IMR-90 (cell line): ENCODE data around the gene YLPM1. TPM values are rescaled to one million over a fixed set of nuclear protein-coding genes. Genes with fewer than 3 reads are reported as not detected.
A peak's percentile ranks its signal among the peaks of the same experiment; 100 is the strongest.

Experiments
- ATAC-seq: fragments of 200-7000 bp; cut with Tn5 transposase; 2 replicates; pipeline ENCODE4 v1.9.1; 2020; ENCODE audit warnings: low read depth, mild to moderate bottlenecking, moderate library complexity
- BruUV-seq: library from RNA; stranded (reverse); fragments of 400-500 nt; replicated peaks from 2 replicates; lab custom pipeline; 2021; lab: Mats Ljungman, UMichigan
- CTCF ChIA-PET: fragments of 300-600 bp; formaldehyde crosslinking; extraction: SDS; loops from one replicate; lab custom pipeline; 2021; ENCODE audit warnings: antibody characterized with exemption; lab: Yijun Ruan, JAX
- POLR2A ChIA-PET: fragments of 300-600 bp; sonication (Branson Sonifier 250); formaldehyde crosslinking; loops from one replicate; lab custom pipeline; 2022; ENCODE audit warnings: antibody characterized with exemption; ENCODE audit not compliant: unreplicated experiment; lab: Charles Lee
- DNase-seq: peaks from one replicate; pipeline ENCODE4 v3.0.0; 2013
- H2AFZ ChIP-seq: replicated peaks from 2 replicates; pipeline ENCODE3; 2013; ENCODE audit warnings: low read length, mild to moderate bottlenecking; ENCODE audit not compliant: poor library complexity
- H2AK5ac ChIP-seq: 2 replicates; pipeline ENCODE4 v1.6.1; 2013; ENCODE audit warnings: low read depth, low read length, inconsistent platforms
- H2AK9ac ChIP-seq: replicated peaks from 2 replicates; pipeline ENCODE3; 2013; ENCODE audit warnings: mild to moderate bottlenecking, low read depth, low read length, moderate library complexity; ENCODE audit not compliant: poor library complexity
- H2BK120ac ChIP-seq: 2 replicates; pipeline ENCODE4 v1.6.1; 2013; ENCODE audit warnings: low read depth, low read length, inconsistent platforms
- H2BK15ac ChIP-seq: 3 replicates; pipeline ENCODE4 v1.6.1; 2013; ENCODE audit warnings: low read depth, low read length, inconsistent platforms
- H2BK20ac ChIP-seq: 2 replicates; pipeline ENCODE4 v1.6.1; 2013; ENCODE audit warnings: low read depth, mild to moderate bottlenecking, inconsistent platforms, low read length, moderate library complexity
- H2BK5ac ChIP-seq: 2 replicates; pipeline ENCODE4 v1.6.1; 2013; ENCODE audit warnings: mild to moderate bottlenecking, low read depth, low read length, inconsistent platforms; ENCODE audit not compliant: poor library complexity, severe bottlenecking
- H3K14ac ChIP-seq: replicated peaks from 2 replicates; pipeline ENCODE4 v1.6.1; 2013; ENCODE audit warnings: low read depth, low read length, inconsistent platforms
- H3K18ac ChIP-seq: 2 replicates; pipeline ENCODE4 v1.6.1; 2013; ENCODE audit warnings: low read depth, low read length, control low read depth
- H3K23ac ChIP-seq: 2 replicates; pipeline ENCODE4 v1.6.1; 2013; ENCODE audit warnings: low read depth, low read length, inconsistent platforms
- H3K27ac ChIP-seq: 2 replicates; pipeline ENCODE4 v1.5.1; 2013; ENCODE audit warnings: mild to moderate bottlenecking, control low read depth, low read length; ENCODE audit not compliant: insufficient read depth
- H3K27me3 ChIP-seq: 2 replicates; pipeline ENCODE4 v1.6.1; 2013; ENCODE audit warnings: low read length; ENCODE audit not compliant: control insufficient read depth, insufficient read depth
- H3K36me3 ChIP-seq: 2 replicates; pipeline ENCODE4 v1.6.1; 2013; ENCODE audit warnings: low read length, mixed read lengths; ENCODE audit not compliant: control insufficient read depth, insufficient read depth
- H3K4ac ChIP-seq: 2 replicates; pipeline ENCODE4 v1.6.1; 2013; ENCODE audit warnings: low read depth, low read length, inconsistent platforms
- H3K4me1 ChIP-seq: 2 replicates; pipeline ENCODE4 v1.6.1; 2013; ENCODE audit warnings: low read length, mixed read lengths; ENCODE audit not compliant: control insufficient read depth, insufficient read depth
- H3K4me2 ChIP-seq: 2 replicates; pipeline ENCODE4 v1.6.1; 2013; ENCODE audit warnings: low read depth, mild to moderate bottlenecking, control low read depth, low read length, moderate library complexity
- H3K4me3 ChIP-seq: 2 replicates; pipeline ENCODE4 v1.5.1; 2013; ENCODE audit warnings: low read depth, mild to moderate bottlenecking, control low read depth, low read length, moderate library complexity; ENCODE audit not compliant: insufficient read depth
- H3K56ac ChIP-seq: 2 replicates; pipeline ENCODE4 v1.6.1; 2013; ENCODE audit warnings: low read length, inconsistent platforms; ENCODE audit not compliant: insufficient read depth; ENCODE audit errors: extremely low read depth
- H3K79me1 ChIP-seq, 2 experiments: 2 replicates each; pipeline ENCODE4 v1.6.1; 2013; ENCODE audit warnings: low read length in 2 of 2, inconsistent platforms in 1 of 2, low read depth in 1 of 2
- H3K9ac ChIP-seq: 2 replicates; pipeline ENCODE4 v1.6.1; 2013; ENCODE audit warnings: low read depth, low read length, control low read depth
- H3K9me1 ChIP-seq: 2 replicates; pipeline ENCODE4 v1.6.1; 2013; ENCODE audit warnings: low read length, inconsistent platforms; ENCODE audit not compliant: insufficient read depth
- H3K9me3 ChIP-seq: 2 replicates; pipeline ENCODE4 v1.6.1; 2013; ENCODE audit warnings: low read length; ENCODE audit not compliant: control insufficient read depth, insufficient read depth
- H4K20me1 ChIP-seq: 2 replicates; pipeline ENCODE4 v1.6.1; 2013; ENCODE audit warnings: low read length, inconsistent platforms; ENCODE audit not compliant: insufficient read depth
- H4K5ac ChIP-seq: 2 replicates; pipeline ENCODE4 v1.6.1; 2013; ENCODE audit warnings: mild to moderate bottlenecking, low read depth, low read length, control low read depth
- H4K8ac ChIP-seq, 2 experiments: 2 replicates each; pipeline ENCODE4 v1.6.1; 2013; ENCODE audit warnings: low read depth in 2 of 2, low read length in 2 of 2, control low read depth in 1 of 2, inconsistent platforms in 1 of 2
- H4K91ac ChIP-seq: 2 replicates; pipeline ENCODE4 v1.6.1; 2013; ENCODE audit warnings: low read depth, low read length, inconsistent platforms; ENCODE audit not compliant: insufficient read depth
- NFE2L2 ChIP-seq: fragments of 150-350 bp; IDR thresholded peaks from 2 replicates; pipeline ENCODE4 v1.6.1; 2016; ENCODE audit warnings: low read depth, mild to moderate bottlenecking, low read length
- SMC3 ChIP-seq: fragments of 150-350 bp; IDR thresholded peaks from 2 replicates; pipeline ENCODE4 v1.6.1; 2016; ENCODE audit warnings: low read depth, mild to moderate bottlenecking, antibody characterized with exemption, low read length, moderate library complexity
- WGBS, 2 experiments: methylation state at CpG; one replicate each; pipeline versions ENCODE4 v1.1.5 to v1.1.7; 2013; ENCODE audit warnings: missing lambda C conversion rate in 2 of 2; ENCODE audit not compliant: insufficient read length in 1 of 2; ENCODE audit errors: extremely low coverage in 2 of 2; 5-methylcytosine and 5-hydroxymethylcytosine counted together
- dilution Hi-C: fragments of 300-500 bp; cut with HindIII; formaldehyde crosslinking; loops from one replicate; pipeline ENCODE4 v1.14.3; 2018; ENCODE audit warnings: low sequenced_read_pairs; ENCODE audit not compliant: unreplicated experiment
- in situ Hi-C: fragments of 300-500 bp; cut with MboI; formaldehyde crosslinking; loops from 3 replicates; pipeline ENCODE4 v1.14.3; 2019; ENCODE audit warnings: low sequenced_read_pairs, inconsistent platforms, mixed read lengths
- intact Hi-C: fragments of 100-400 bp; cut with micrococcal nuclease; formaldehyde crosslinking; loops from 2 replicates; pipeline ENCODE4 v1.10.0; 2022
- polyA plus RNA-seq, 3 experiments: library from polyadenylated mRNA; depleted of rRNA; stranded (reverse); fragments of >200 nt; gene quantifications; 2 replicates each; pipeline ENCODE4 v1.2.3, GENCODE V29; 2012; ENCODE audit warnings: low replicate concordance in 1 of 3
- total RNA-seq: library from RNA; depleted of rRNA; stranded (reverse); fragments of >200 nt; gene quantifications from 2 replicates; pipeline ENCODE4 v1.2.3, GENCODE V29; 2012

The YLPM1 gene
- total and polyA plus RNA-seq, 2 of the 4 experiments (the other 2 are of a cell fraction), result 8.2 to 19.7 TPM

- Histone ChIP-seq H3K4ac (no peak overlapping the region), H4K8ac (no peak overlapping the region), H3K27ac (no peak overlapping the region), H3K36me3 (peaks cover 17% of the 10 kb centered on the region), H4K20me1 (no peaks in the 10 kb centered on the region), H2BK15ac (no peak overlapping the region), H3K23ac (no peak overlapping the region), H2AFZ (no peak overlapping the region), H3K9ac (no peak overlapping the region), H4K91ac (no peak overlapping the region), H3K79me1 (no peaks in the 10 kb centered on the region), H3K56ac (no peak overlapping the region), H3K27me3 (no peaks in the 10 kb centered on the region), H3K4me2 (no peak overlapping the region), H3K9me3 (peaks cover 1% of the 10 kb centered on the region; the same call in 1 of the 2 replicates), H2AK5ac (no peak overlapping the region), H3K18ac (no peak overlapping the region), H3K4me3 (no peak overlapping the region), H2BK120ac (no peak overlapping the region), H3K4me1 (no peaks in the 10 kb centered on the region; the same call in 1 of the 2 replicates), H2BK20ac (no peak overlapping the region), H3K9me1 (no peaks in the 10 kb centered on the region), H2AK9ac (no peak overlapping the region), H3K14ac (no peak overlapping the region), H2BK5ac (no peak overlapping the region), H4K5ac (no peak overlapping the region)
- no TSS peak for BruUV-seq
- TF ChIP-seq SMC3 (no peak), NFE2L2 (no peak)
- WGBS, 2 experiments, result no CpG with 5 or more reads among the region's 4 CpGs
- in situ Hi-C loops, result no loop called here
- CTCF ChIA-PET, result interaction anchor here (0.6 kb wide), 1 partner anchor 101 kb away, joined by 3 read pairs; no protein-coding TSS in a partner anchor
- dilution Hi-C loops, result no loop called here
- DNase-seq (peak; percentile 50), ATAC-seq (no peak)
- intact Hi-C loops, result no loop called here
- POLR2A ChIA-PET, result no interaction called here
Observed at GRCh38 chr14:74737753-74738325, 25.3 kb upstream of the YLPM1 start.
